Esophagus muscularis mucosa (tissue), 4 donors: Measurements from ENCODE around the gene TMEM263. TPM values are rescaled to one million over a fixed set of nuclear protein-coding genes. Genes with fewer than 3 reads are reported as not detected.

Experiments used
- DNase-seq: peaks from one replicate; pipeline ENCODE4 v3.0.0-alpha.2; 2017; ENCODE audit errors: extremely low spot score
- H3K27ac ChIP-seq, 4 donors: fragments of 200-600 bp; sonication (generic); replicated peaks in 1 of 4; 1 replicate in 3 of 4; 2 replicates in 1 of 4; pipeline ENCODE4 v1.5.1; 2016 to 2019; ENCODE audit warnings: mild to moderate bottlenecking in 1 of 4
- H3K27me3 ChIP-seq, 4 donors: fragments of 200-600 bp; sonication (generic); one replicate each; pipeline versions ENCODE4 v1.5.1 to v1.6.0; 2016 to 2019
- H3K36me3 ChIP-seq, 4 donors: fragments of 200-600 bp; sonication (generic); one replicate each; pipeline ENCODE4 v1.5.1; 2016 to 2019
- H3K4me1 ChIP-seq, 4 donors: fragments of 200-600 bp; sonication (generic); one replicate each; pipeline ENCODE4 v1.5.1; 2016 to 2019
- H3K4me3 ChIP-seq, 4 donors: fragments of 200-600 bp; sonication (generic); 1 replicate in 2 of 4; 2 replicates in 2 of 4; pipeline ENCODE4 v1.5.1; 2016 to 2019; ENCODE audit warnings: mild to moderate bottlenecking in 4 of 4, moderate library complexity in 1 of 4
- H3K9me3 ChIP-seq, 4 donors: fragments of 200-600 bp; sonication (generic); 1 replicate in 3 of 4; 2 replicates in 1 of 4; pipeline ENCODE4 v1.5.1; 2016 to 2019
- CTCF ChIP-seq, 3 experiments: fragments of 200-600 bp in 2 of 3; fragments of 450-650 bp in 1 of 3; sonication (generic) in 2 of 3; IDR thresholded peaks; one replicate each; pipeline ENCODE4 v1.5.1; 2017 to 2019; ENCODE audit warnings: antibody characterized with exemption in 3 of 3, mild to moderate bottlenecking in 2 of 3, moderate library complexity in 1 of 3
- EP300 ChIP-seq: sonication (generic); formaldehyde crosslinking; IDR thresholded peaks from one replicate; pipeline ENCODE4 v1.6.1; 2017; ENCODE audit warnings: antibody characterized with exemption
- POLR2A ChIP-seq: fragments of 450-650 bp; IDR thresholded peaks from one replicate; pipeline ENCODE4 v1.6.1; 2017; ENCODE audit warnings: antibody characterized with exemption, moderate library complexity, mild to moderate bottlenecking, low read depth
- POLR2AphosphoS5 ChIP-seq, 2 donors: sonication (generic); formaldehyde crosslinking; IDR thresholded peaks; one replicate each; pipeline ENCODE4 v1.6.1; 2017; ENCODE audit warnings: antibody characterized with exemption in 2 of 2
- WGBS: methylation state at CpG from one replicate; pipeline ENCODE4 v1.1.5; 2018; 5-methylcytosine and 5-hydroxymethylcytosine counted together
- intact Hi-C: fragments of 100-400 bp; cut with DNase I; formaldehyde crosslinking; loops from one replicate; pipeline ENCODE4 v1.15.1; 2023
- total RNA-seq, 4 donors: library from RNA; depleted of rRNA; stranded (reverse); fragments of >200 nt; gene quantifications; one replicate each; pipeline versions ENCODE4 v1.1.0 to v1.2.1, GENCODE V29; 2016

Gene TMEM263
- total RNA-seq, 4 donors from 2014 or later: 31.1 to 39.9 (median 34.5) TPM

- intact Hi-C loops: no loop called here
- Histone ChIP-seq H3K4me1 (peaks cover 51 to 88% (median 79%) of the 10 kb centered on the region in 4 donors), H3K27me3 (no peaks in the 10 kb centered on the region), H3K27ac (peak overlapping the region; percentile 35 to 65 (median 48)), H3K9me3 (no peaks in the 10 kb centered on the region), H3K36me3 (no peaks in the 10 kb centered on the region), H3K4me3 (peak overlapping the region in 1 of 4 donors; percentile 6)
- DNase-seq: no peak
- TF ChIP-seq CTCF (IDR thresholded peaks at IDR 0.05): no peak
- no peak for TF ChIP-seq EP300
- no peak for TF ChIP-seq POLR2AphosphoS5 (IDR thresholded peaks at IDR 0.05)
- no peak for TF ChIP-seq POLR2A
- whole genome bisulfite sequencing: 27% methylated on average over 9 of the region's 9 CpGs
Observed at GRCh38 chr12:106978035-106978800, 22.5 kb downstream of the TMEM263 start.

GRCh38 chr12:106980944-106981343, 25.2 kb downstream of the TMEM263 start:
- WGBS: 40% methylated on average over 7 of the region's 7 CpGs
- H3K36me3 ChIP-seq: peaks cover 0 to 14% (median 6%) of the 10 kb centered on the region in 4 donors
- H3K4me3 ChIP-seq: no peak overlapping the region
- intact Hi-C loops: no loop called here
- no peak for TF ChIP-seq EP300
- no peak for TF ChIP-seq POLR2AphosphoS5 (IDR thresholded peaks at IDR 0.05)
- no peak for TF ChIP-seq CTCF (IDR thresholded peaks at IDR 0.05)
- no peak for TF ChIP-seq POLR2A
- H3K27me3 ChIP-seq: no peaks in the 10 kb centered on the region
- H3K27ac ChIP-seq: peak overlapping the region; percentile 14 to 59 (median 48)
- no peak for DNase-seq
- no peaks in the 10 kb centered on the region for H3K9me3 ChIP-seq
- peaks cover 49 to 85% (median 78%) of the 10 kb centered on the region in 4 donors for H3K4me1 ChIP-seq

GRCh38 chr12:106981788-106982187, 26.1 kb downstream of the TMEM263 start:
- no peak for DNase-seq
- H3K36me3 ChIP-seq: peaks cover 0 to 14% (median 6%) of the 10 kb centered on the region in 4 donors
- TF ChIP-seq POLR2AphosphoS5 (IDR thresholded peaks at IDR 0.05) (peak; percentile 45 to 56), CTCF (IDR thresholded peaks at IDR 0.05) (no peak)
- intact Hi-C loops: no loop called here
- H3K9me3 ChIP-seq: no peaks in the 10 kb centered on the region
- no peak overlapping the region for H3K4me3 ChIP-seq
- peaks cover 45 to 82% (median 75%) of the 10 kb centered on the region in 4 donors for H3K4me1 ChIP-seq
- WGBS: 88% methylated on average over 2 of the region's 3 CpGs
- H3K27ac ChIP-seq: peak overlapping the region; percentile 20 to 59 (median 37)
- no peaks in the 10 kb centered on the region for H3K27me3 ChIP-seq

GRCh38 chr12:106982229-106982628, 26.5 kb downstream of the TMEM263 start:
- Histone ChIP-seq H3K27me3 (no peaks in the 10 kb centered on the region), H3K4me3 (no peak overlapping the region), H3K27ac (peak overlapping the region in 2 of 4 donors; percentile 24 to 59), H3K4me1 (peaks cover 41 to 79% (median 70%) of the 10 kb centered on the region in 4 donors), H3K36me3 (peaks cover 0 to 14% (median 6%) of the 10 kb centered on the region in 4 donors), H3K9me3 (no peaks in the 10 kb centered on the region)
- no peak for DNase-seq
- intact Hi-C loops: no loop called here
- TF ChIP-seq POLR2AphosphoS5 (IDR thresholded peaks at IDR 0.05) (no peak), EP300 (no peak), POLR2A (no peak), CTCF (IDR thresholded peaks at IDR 0.05) (no peak)
- 85% methylated on average over 1 of the region's 1 CpG for WGBS
